Kidney glomerular epithelial cell (primary cell): ENCODE results near the gene TBC1D14.

Experiments used
- DNase-seq: peaks from one replicate; lab custom pipeline; 2025; lab: John Stamatoyannopoulos, UW

The TBC1D14 gene

DNA sequence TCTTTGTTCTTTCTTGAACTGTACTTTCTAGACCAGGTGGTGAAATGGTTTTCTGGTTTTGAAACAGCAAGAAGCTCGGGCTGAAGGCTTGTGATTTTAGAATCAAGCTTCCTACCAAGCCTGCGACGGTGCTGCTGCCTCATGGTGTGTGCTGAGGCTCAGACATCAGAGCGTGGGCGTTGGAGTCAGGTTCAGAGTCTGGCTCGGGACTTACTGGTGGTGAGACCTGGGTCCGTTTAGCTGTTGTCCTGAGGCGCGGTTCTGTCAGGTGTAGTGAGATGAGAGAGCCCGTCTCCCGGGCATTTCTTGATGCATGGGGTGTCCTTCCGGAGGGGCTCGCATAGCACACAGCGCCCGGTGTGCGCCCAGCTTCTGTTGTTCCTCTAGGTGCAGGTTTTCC is 113.9 kb downstream of the TBC1D14 start:
- no peak for DNase-seq

- DNase-seq = no peak
Measured at GRCh38 chr4:7023901-7024300, 114.3 kb downstream of the TBC1D14 start.

DNA sequence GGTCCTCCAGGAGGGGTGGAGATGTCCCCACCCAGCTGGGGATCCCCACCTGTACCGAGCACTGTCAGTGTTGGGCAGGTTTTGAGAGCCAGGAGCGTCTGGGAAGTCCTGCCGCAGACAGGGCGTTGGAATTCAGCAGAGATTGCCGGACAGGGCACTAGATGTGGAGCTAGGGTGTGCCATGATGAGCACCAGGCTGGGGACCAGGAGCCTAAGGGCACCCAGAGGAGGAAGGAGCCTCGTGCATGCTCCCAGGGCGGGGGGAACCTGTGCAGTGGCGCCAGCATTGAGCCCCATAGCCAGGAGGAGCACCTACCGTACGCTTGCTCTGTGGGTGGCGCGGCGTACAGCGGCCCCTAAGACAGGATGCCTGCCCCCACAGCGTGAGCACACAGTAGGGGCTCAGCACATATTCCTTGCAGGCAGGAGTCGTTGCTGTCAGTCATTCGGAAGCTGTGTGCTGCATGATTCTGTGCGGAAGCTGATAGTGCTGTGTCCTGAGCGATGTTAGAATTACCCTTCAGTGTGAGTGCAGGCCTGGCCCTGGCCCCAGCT is 114.8 kb downstream of the TBC1D14 start:
- DNase-seq = no peak

DNA sequence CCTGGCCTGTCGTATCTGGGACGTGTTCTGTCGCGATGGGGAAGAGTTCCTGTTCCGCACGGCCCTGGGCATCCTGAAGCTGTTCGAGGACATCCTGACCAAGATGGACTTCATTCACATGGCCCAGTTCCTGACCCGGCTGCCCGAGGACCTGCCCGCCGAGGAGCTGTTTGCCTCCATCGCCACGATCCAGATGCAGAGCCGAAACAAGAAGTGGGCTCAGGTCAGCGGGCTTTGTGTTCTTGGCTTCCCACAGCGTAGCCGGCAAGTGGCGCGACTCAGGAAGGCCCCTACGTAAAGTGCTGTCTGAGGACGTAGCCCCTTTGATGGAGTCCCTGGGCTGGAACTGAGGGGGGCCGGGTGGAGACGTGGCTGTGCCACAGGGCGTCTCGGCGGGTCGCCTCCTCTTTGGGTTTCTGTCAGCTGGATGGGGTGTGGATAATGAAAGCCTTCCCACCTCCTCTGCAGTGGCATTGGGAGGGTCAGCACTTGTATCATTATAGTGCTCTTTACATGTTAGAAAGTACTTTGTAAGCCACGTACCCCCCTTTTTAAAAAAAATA is 115.5 kb downstream of the TBC1D14 start:
- DNase-seq = no peak

GRCh38 chr4:7026107-7026506 is 116.5 kb downstream of the TBC1D14 start:
- DNase-seq = no peak

- no peak for DNase-seq
Measured at GRCh38 chr4:7027284-7027683, 117.7 kb downstream of the TBC1D14 start.

DNA sequence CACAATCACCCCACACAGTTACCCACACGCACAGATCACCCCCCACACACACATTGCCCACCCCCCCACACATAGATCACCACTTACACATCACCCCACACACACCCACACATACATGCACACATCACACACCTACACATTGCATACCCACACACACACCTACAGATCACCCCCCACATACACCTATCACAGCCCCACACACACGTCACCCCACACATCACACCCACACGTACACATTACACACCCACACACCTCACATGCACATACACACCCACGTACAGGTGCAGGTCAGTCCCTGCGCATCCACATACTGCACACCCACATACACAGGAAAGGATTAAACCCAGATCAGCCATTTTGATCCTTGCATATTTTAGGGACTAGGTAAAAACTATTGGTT is 118.3 kb downstream of the TBC1D14 start:
- no peak for DNase-seq

DNA sequence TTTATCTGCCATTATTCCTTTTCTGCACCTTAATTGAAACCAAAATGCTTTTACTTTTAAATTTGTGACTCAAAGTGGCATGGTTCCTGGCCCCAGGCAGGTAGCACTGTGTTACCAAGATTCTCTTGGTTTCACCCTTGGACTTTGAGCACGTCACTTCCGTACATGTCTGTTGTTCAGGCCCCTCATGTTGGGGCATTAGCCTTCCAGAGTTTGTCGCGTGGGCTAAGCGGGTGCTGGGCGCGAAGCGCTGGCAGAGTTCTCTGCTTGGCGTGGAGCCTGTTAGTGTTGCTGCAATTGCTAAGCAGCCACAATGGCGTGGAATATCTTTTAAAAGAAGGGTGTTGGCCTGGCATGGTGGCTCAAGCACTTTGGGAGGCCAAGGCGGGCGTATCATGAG is 119.6 kb downstream of the TBC1D14 start:
- DNase-seq = no peak

- DNase-seq = no peak
Measured at GRCh38 chr4:7029921-7030320, 120.3 kb downstream of the TBC1D14 start.

GRCh38 chr4:7030856-7031255 is 121.2 kb downstream of the TBC1D14 start:
- DNase-seq = no peak

DNA sequence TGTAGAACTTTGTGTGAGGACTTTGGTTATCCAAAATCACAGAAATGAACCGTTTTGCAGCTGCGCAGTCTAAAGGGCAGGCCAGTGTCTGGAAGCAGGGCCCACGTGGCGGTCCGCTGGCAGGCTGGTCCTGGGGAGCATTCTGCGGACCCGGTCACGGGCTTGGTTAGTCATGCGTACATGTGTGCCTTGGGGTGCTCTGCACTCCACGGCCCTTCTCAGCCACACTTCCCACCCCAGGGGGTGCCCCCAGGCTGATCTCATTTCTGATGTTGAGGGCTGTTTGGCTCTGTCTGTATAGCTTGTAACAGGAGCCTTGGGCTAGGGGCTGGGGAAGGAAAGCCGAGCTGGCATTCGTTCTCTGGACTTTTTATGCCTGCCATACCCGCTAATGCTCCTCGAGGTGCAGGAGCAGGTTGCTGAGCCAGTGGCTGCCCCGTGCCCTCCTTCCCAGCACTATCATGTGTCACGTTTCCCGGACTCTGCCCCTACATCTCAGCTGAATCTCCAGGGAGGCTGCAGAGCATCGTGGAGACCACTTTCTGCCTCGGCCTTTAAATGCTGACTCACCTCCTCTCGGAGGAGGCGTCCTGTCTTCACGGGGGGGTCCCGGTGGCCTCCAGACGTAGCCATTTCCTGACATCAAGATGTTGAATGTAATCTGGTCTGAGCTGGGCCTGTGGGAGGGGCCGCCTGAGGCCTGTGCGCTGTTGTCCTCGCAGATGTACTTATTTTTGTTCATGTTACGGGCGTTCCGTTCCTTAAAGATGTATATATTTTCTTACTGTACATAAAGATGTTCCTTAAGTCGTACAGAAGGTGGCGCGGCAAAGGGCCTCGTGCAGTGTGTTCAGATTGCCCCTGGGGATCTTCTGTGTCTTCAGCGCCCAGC is 122.2 kb downstream of the TBC1D14 start:
- no peak for DNase-seq

DNA sequence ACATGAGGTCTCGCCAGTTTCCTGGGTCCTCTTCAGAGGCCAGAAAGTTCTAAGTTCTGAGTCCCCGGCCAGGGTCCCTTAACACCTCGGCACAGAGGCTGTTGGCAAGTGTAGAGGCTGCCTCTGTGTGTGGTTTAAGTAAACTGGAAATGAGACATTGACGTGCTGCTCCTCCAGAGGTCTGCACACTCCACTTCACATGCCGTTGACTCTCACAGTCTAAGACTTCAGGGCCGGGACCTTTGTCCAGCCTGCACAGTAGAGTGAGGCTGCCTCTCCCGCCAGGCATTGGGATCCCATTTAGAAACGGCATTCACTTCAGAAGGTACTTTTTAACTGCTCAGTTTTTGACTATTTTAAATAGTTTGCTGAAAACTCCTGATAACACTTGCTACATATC is 123.0 kb downstream of the TBC1D14 start:
- peak; percentile 50 for DNase-seq

DNA sequence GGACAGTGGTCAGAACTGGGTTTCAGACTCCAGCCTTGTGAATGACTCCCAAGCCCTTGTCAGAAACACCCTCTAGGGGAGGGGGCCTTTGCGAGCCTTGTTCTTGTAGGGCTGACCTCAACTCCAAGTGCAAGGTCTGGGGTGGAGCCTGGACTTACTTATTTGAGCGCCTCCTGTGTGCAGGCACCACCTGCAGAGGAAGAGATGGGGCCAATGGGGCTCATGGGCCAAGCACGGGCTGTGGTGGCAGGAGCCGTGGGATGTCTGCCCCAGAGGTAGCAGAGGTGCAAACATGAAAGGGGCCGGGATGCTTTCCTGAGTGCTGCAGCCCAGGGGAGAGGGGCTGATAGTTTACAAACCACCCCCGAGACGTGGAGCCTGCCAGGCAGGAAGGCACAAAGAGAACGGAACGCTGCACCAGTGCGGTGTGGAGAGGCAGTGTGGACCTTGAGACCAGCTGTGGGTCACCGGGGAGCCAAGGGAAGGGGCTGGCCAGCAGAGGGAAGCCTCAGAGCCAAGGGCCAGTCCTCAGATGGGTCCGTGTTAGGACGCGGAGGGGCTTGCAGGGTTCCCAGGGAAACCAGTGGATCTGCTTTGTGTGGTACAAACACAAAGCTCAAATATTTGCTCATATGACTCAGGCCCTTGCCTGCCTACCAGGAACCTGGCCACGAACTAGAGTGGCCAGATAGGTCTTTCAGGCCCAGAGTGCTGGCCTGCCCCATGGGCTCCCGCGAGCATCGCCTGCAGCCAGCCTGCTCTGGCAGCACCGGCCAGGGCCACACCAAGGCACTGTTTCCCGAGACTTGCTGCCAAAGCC is 124.8 kb downstream of the TBC1D14 start:
- peak; percentile 18 for DNase-seq

- DNase-seq = no peak
Measured at GRCh38 chr4:7037425-7037824, 127.8 kb downstream of the TBC1D14 start.

DNA sequence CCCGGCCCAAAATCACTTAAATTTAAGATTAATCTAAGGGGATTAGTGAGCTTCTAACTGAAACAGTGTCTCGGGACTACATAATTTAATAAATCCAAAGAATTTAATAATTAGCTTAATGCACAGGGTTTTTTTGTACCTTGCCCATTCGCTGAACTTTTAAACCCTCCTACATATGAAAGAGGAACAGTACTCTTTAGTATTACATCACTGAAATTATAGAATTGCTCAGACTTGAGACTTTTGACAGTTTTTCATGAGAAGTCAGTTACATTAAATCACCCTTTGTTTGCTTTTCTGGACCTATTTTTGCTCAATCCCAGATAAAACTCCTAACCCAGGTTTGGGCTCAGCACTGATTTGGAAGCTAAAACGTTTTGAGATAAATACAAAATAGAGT is 131.1 kb downstream of the TBC1D14 start:
- no peak for DNase-seq

GRCh38 chr4:7041246-7041645 is 131.6 kb downstream of the TBC1D14 start:
- DNase-seq = no peak

- DNase-seq = no peak
Measured at GRCh38 chr4:7041801-7042502, 132.3 kb downstream of the TBC1D14 start.

- peak; percentile 99 for DNase-seq
Measured at GRCh38 chr4:7042503-7043283, 133.1 kb downstream of the TBC1D14 start.

GRCh38 chr4:7043284-7044136 is 133.9 kb downstream of the TBC1D14 start, which contains the start of gene TADA2B:
TADA2B (plus strand) TSS chr4:7043372; CDS start chr4:7043580, 208 bp downstream.
- no peak for DNase-seq
